22Rv1 (cell line): ENCODE measurements around the gene SKA2.
"Not testable (repeated sequence)": the region's sequence is repeated elsewhere in the genome, so short reads cannot be mapped to it uniquely, and the experiment has no call there.

ENCODE experiments used
- H3K27ac ChIP-seq: fragments of 450-650 bp; 2 replicates; pipeline ENCODE4 v1.5.1; 2017
- CTCF ChIP-seq: fragments of 450-650 bp; IDR thresholded peaks from 2 replicates; pipeline ENCODE4 v1.5.1; 2017; ENCODE audit warnings: mild to moderate bottlenecking
- ZFX ChIP-seq: fragments of 450-650 bp; IDR thresholded peaks from 2 replicates; pipeline ENCODE4 v1.6.1; 2017; ENCODE audit warnings: antibody characterized with exemption, borderline replicate concordance

The SKA2 gene

GRCh38 chr17:59101178-59101577 is 53.8 kb downstream of the SKA2 start:
- TF ChIP-seq ZFX = no peak
- TF ChIP-seq CTCF = no peak
- 0 out of 2 replicates have a peak overlapping the region, but pooled peaks have one; percentile 21 for H3K27ac ChIP-seq

- no peak overlapping the region for H3K27ac ChIP-seq
- no peak for TF ChIP-seq CTCF
- TF ChIP-seq ZFX = no peak
These were observed 57.1 kb downstream of the SKA2 start for GRCh38 chr17:59097876-59098275.

- TF ChIP-seq CTCF = no peak
- TF ChIP-seq ZFX = no peak
- no peak overlapping the region for H3K27ac ChIP-seq
These were observed 60.0 kb downstream of the SKA2 start for GRCh38 chr17:59094861-59095530.

GRCh38 chr17:59093702-59094231 is 61.2 kb downstream of the SKA2 start:
- no peak for TF ChIP-seq ZFX
- no peak for TF ChIP-seq CTCF
- no peak overlapping the region for H3K27ac ChIP-seq

- H3K27ac ChIP-seq = no peak overlapping the region
- TF ChIP-seq CTCF (no peak), ZFX (no peak)
These were observed 61.8 kb downstream of the SKA2 start for GRCh38 chr17:59093145-59093701.

- not testable (repeated sequence) for H3K27ac ChIP-seq
These were observed 64.4 kb downstream of the SKA2 start for GRCh38 chr17:59090593-59090992.

GRCh38 chr17:59084154-59084553 is 70.8 kb downstream of the SKA2 start:
- H3K27ac ChIP-seq = no peak overlapping the region

More at GRCh38 chr17:59084154-59084553, 70.8 kb downstream of the SKA2 start:
- no peak for TF ChIP-seq CTCF
- TF ChIP-seq ZFX = no peak
